Non-pigmented ciliary epithelial cell (primary cell): Measurements from ENCODE around the gene PIM2.

Experiments used
- DNase-seq: peaks from one replicate; pipeline ENCODE4 v3.0.0-alpha.2; 2010; ENCODE audit warnings: low read depth

The PIM2 gene

GRCh38 chrX:48864210-48864609 is 54.6 kb downstream of the PIM2 start:
- DNase-seq = peak; percentile 63
